CD4-positive, alpha-beta memory T cell (primary cell): ENCODE data around the gene GOSR1. TPM values are rescaled to one million over a fixed set of nuclear protein-coding genes. Genes with fewer than 3 reads are reported as not detected.
"Not testable (repeated sequence)": the region's sequence is repeated elsewhere in the genome, so short reads cannot be mapped to it uniquely, and the experiment has no call there.

Experiments used
- CTCF ChIA-PET: fragments of 350-600 bp; sonication (Branson Sonifier 250); formaldehyde crosslinking; loops from one replicate; lab custom pipeline; 2021; ENCODE audit warnings: inconsistent platforms; ENCODE audit not compliant: partially characterized antibody; lab: Charles Lee
- POLR2A ChIA-PET: fragments of 350-600 bp; sonication (Branson Sonifier 250); formaldehyde crosslinking; loops from one replicate; lab custom pipeline; 2021; ENCODE audit not compliant: partially characterized antibody; lab: Charles Lee
- DNase-seq, 5 donors: peaks; one replicate each; pipeline versions ENCODE4 v3.0.0 to v3.0.0-alpha.2; 2020 to 2022; ENCODE audit warnings: mixed read lengths in 1 of 5
- H3K27ac ChIP-seq: one replicate; pipeline ENCODE4 v1.7.0; 2013; ENCODE audit warnings: low read depth, low read length
- H3K27me3 ChIP-seq: 2 replicates; pipeline ENCODE4 v1.7.0; 2013; ENCODE audit warnings: mild to moderate bottlenecking, low read length, moderate library complexity; ENCODE audit not compliant: insufficient read depth
- H3K36me3 ChIP-seq: 2 replicates; pipeline ENCODE4 v1.7.0; 2013; ENCODE audit warnings: mild to moderate bottlenecking, low read length, moderate library complexity; ENCODE audit not compliant: insufficient read depth
- H3K4me1 ChIP-seq: 2 replicates; pipeline ENCODE4 v1.7.0; 2013; ENCODE audit warnings: mild to moderate bottlenecking, low read length, moderate library complexity; ENCODE audit not compliant: insufficient read depth
- H3K4me3 ChIP-seq, 2 donors: one replicate each; pipeline ENCODE4 v1.7.0; 2013; ENCODE audit warnings: low read length in 2 of 2, mild to moderate bottlenecking in 1 of 2
- H3K9me3 ChIP-seq, 2 donors: one replicate each; pipeline ENCODE4 v1.7.0; 2013; ENCODE audit warnings: low read length in 2 of 2, control low read depth in 1 of 2; ENCODE audit not compliant: control insufficient read depth in 1 of 2
- H3K27ac Mint-ChIP-seq, 7 donors: one replicate each; pipeline ENCODE4 v1.8.0; 2020 to 2021; ENCODE audit warnings: mixed read lengths in 7 of 7, mild to moderate bottlenecking in 6 of 7, inconsistent platforms in 3 of 7, moderate library complexity in 3 of 7
- H3K27me3 Mint-ChIP-seq, 2 donors: one replicate each; pipeline ENCODE4 v1.8.0; 2020 to 2021; ENCODE audit warnings: mixed read lengths in 2 of 2
- H3K36me3 Mint-ChIP-seq, 2 donors: one replicate each; pipeline ENCODE4 v1.8.0; 2020 to 2021; ENCODE audit warnings: mixed read lengths in 2 of 2, inconsistent platforms in 1 of 2, mild to moderate bottlenecking in 1 of 2
- H3K4me1 Mint-ChIP-seq, 4 donors: one replicate each; pipeline ENCODE4 v1.8.0; 2020 to 2021; ENCODE audit warnings: mixed read lengths in 4 of 4, mild to moderate bottlenecking in 1 of 4
- H3K4me3 Mint-ChIP-seq, 8 donors: one replicate each; pipeline ENCODE4 v1.8.0; 2020 to 2021; ENCODE audit warnings: mixed read lengths in 8 of 8, mild to moderate bottlenecking in 7 of 8, moderate library complexity in 6 of 8, inconsistent platforms in 3 of 8
- H3K9me3 Mint-ChIP-seq, 8 donors: one replicate each; pipeline ENCODE4 v1.8.0; 2020 to 2021; ENCODE audit warnings: mixed read lengths in 8 of 8, mild to moderate bottlenecking in 5 of 8, inconsistent platforms in 3 of 8, moderate library complexity in 1 of 8
- intact Hi-C: fragments of 100-400 bp; cut with micrococcal nuclease; formaldehyde crosslinking; loops from one replicate; pipeline ENCODE4 v1.15.1; 2023
- polyA plus RNA-seq, 2 donors: library from polyadenylated mRNA; unstranded; fragments of 300-500 nt; fragmentation: Illumina TruSeq; gene quantifications; one replicate each; pipeline ENCODE4 v1.2.3, GENCODE V29; 2021
- total RNA-seq, 2 experiments: library from RNA; stranded (reverse); gene quantifications; one replicate each; pipeline ENCODE4 v1.2.3, GENCODE V29; 2021

The GOSR1 gene
- total and polyA plus RNA-seq, 4 experiments from 2014 or later = 39.2 to 64.5 (median 59.5) TPM

DNA sequence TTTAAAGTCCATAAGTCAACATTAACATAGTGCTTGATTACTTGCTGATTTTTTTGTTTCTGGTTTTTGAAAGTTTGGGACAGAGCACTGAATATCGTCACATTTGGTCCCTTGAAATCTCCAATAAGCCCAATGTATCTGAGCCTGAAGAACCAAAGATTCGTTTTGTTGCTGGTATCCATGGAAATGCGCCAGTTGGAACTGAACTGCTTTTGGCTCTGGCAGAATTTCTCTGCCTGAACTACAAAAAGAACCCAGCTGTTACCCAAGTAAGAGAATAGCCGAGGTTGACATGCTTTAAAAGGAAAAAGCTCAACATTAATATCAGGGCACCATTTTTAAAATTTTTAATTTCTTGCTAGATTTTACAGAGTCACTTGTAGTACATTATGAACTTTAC, 27.7 kb upstream of the GOSR1 start:
- Histone ChIP-seq H3K27ac (no peak overlapping the region), H3K4me3 (no peak overlapping the region), H3K27me3 (no peaks in the 10 kb centered on the region), H3K36me3 (peaks cover 8% of the 10 kb centered on the region), H3K9me3 (no peaks in the 10 kb centered on the region), H3K4me1 (no peaks in the 10 kb centered on the region)
- intact Hi-C loops = no loop called here
- peaks cover 0 to 1% (median 0%) of the 10 kb centered on the region in 8 donors for H3K9me3 Mint-ChIP-seq
- H3K36me3 Mint-ChIP-seq = peaks cover 62 to 64% of the 10 kb centered on the region in 2 donors
- H3K4me1 Mint-ChIP-seq = peaks cover 2 to 15% (median 5%) of the 10 kb centered on the region in 4 donors
- no peak for DNase-seq
- CTCF ChIA-PET = no interaction called here
- POLR2A ChIA-PET = no interaction called here
- H3K27me3 Mint-ChIP-seq = no peaks in the 10 kb centered on the region
- H3K4me3 Mint-ChIP-seq = no peak overlapping the region
- no peak overlapping the region for H3K27ac Mint-ChIP-seq

DNA sequence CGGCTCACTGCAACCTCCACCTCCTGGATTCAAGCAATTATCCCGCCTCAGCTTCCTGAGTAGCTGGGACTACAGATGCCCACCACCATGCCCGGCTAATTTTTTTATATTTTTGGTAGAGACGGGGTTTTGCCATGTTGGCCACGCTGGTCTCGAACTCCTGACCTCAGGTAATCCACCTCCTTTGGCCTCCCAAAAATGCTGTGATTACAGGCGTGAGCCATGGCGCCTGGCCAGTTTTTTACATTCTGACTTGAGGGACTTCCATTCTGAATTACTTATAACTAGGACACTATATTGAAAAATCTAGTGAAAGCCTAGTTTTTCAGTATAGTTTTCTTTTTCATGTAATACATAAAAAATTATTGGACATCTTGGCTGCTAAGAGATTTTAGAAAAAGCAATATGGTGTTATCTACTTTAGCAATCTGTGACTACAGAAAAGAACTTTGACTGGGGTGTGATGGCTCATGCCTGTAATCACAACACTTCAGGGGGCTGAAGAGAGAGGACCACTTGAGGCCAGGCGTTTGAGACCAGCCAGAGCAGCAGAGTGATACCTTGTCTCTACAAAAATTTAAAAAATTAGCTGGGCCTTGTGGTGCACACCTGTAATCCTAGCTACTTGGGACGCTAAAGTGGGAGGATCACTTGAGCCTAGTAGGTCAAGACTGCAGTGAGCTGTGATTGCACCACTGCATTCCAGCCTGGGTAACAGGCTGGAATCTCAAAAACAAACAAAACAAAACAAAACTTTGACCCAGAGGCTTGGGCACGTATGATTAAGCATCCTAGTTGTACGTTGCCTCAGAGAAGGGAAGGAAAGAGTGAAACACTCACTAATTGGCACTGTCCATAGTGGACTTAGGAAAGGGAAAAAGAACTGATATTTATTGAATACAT, 26.8 kb upstream of the GOSR1 start:
- no peak for DNase-seq
- peaks cover 2 to 15% (median 5%) of the 10 kb centered on the region in 4 donors for H3K4me1 Mint-ChIP-seq
- ChIA-PET POLR2A (no interaction called here), CTCF (no interaction called here)
- H3K4me3 Mint-ChIP-seq = no peak overlapping the region
- H3K9me3 Mint-ChIP-seq = peaks cover 0 to 1% (median 0%) of the 10 kb centered on the region in 8 donors
- Histone ChIP-seq H3K9me3 (no peaks in the 10 kb centered on the region), H3K4me1 (no peaks in the 10 kb centered on the region), H3K36me3 (peaks cover 10% of the 10 kb centered on the region), H3K27ac (no peak overlapping the region), H3K27me3 (no peaks in the 10 kb centered on the region), H3K4me3 (no peak overlapping the region)
- intact Hi-C loops = no loop called here
- H3K27me3 Mint-ChIP-seq = no peaks in the 10 kb centered on the region
- H3K27ac Mint-ChIP-seq = peak overlapping the region in 1 of 7 donors; percentile 56
- peaks cover 62 to 63% of the 10 kb centered on the region in 2 donors for H3K36me3 Mint-ChIP-seq

DNA sequence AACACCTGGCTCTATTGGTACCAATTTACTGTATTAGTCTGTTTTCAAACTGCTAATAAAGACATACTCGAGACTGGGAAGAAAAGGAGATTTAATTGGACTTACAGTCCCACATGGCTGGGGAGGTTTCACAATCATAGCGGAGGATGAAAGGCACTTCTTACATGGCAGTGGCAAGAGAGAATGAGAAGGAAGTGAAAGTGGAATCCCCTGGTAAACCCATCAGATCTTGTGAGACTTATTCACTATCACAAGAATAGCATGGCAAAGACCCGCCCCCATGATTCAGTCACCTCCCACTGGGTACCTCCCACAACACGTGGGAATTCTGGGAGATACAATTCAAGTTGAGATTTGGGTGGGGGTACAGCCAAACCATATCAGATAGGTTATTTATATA, 22.6 kb upstream of the GOSR1 start:
- H3K27ac ChIP-seq = no peak overlapping the region
- Mint-ChIP-seq H3K36me3 (peaks cover 54 to 68% of the 10 kb centered on the region in 2 donors), H3K4me3 (no peak overlapping the region), H3K27me3 (no peaks in the 10 kb centered on the region), H3K4me1 (peaks cover 0 to 1% (median 0%) of the 10 kb centered on the region in 4 donors), H3K27ac (peak overlapping the region in 1 of 7 donors; percentile 18), H3K9me3 (no peaks in the 10 kb centered on the region)
- H3K9me3 ChIP-seq = no peaks in the 10 kb centered on the region
- no peaks in the 10 kb centered on the region for H3K4me1 ChIP-seq
- H3K4me3 ChIP-seq = no peak overlapping the region
- ChIA-PET POLR2A (no interaction called here), CTCF (no interaction called here)
- peaks cover 20% of the 10 kb centered on the region for H3K36me3 ChIP-seq
- H3K27me3 ChIP-seq = no peaks in the 10 kb centered on the region
- no peak for DNase-seq
- intact Hi-C loops = no loop called here

DNA sequence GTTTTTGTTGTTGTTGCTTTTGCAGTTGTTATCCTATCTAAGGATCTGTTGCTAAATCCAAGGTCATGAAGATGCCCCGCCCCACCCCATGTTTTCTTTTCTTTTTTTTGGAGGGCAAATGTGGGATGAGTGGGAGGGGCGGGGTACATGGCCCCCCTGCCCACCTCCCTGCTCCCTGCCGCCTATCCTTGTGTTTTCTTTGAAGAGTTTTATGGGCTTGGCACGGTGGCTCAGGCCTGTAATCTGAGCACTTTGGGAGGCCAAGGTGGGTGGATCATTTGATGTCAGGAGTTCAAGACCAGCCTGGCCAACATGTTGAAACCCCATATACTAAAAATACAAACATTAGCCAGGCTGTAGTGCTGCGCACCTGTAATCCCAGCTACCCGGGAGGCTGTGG, 18.8 kb upstream of the GOSR1 start:
- H3K36me3 Mint-ChIP-seq = peaks cover 44 to 66% of the 10 kb centered on the region in 2 donors

DNA sequence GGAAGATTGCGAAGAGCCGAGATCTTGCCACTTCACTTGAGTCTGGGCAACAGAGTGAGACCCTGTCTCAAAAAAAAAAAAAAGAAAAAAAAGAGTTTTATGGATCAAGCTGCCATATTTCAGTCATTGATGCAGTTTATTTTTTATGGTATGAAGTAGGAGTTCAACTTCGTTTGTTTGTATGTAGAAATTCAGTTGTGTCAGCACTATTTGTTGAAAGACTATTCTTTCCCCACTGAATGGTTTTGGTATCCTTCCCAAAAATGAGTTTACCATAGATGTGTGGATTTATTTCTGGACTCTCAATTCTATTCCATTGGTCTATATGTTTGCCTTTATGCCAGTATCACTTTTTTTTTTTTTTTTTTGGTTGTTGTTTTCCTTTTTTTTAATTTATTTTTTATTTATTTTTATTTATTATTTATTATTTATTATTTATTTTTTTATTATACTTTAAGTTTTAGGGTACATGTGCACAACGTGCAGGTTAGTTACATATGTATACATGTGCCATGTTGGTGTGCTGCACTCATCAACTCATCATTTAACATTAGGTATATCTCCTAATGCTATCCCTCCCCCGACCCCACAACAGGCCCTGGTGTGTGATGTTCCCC, 18.3 kb upstream of the GOSR1 start:
- peaks cover 37% of the 10 kb centered on the region for H3K36me3 ChIP-seq
- H3K4me1 ChIP-seq, H3K4me3 ChIP-seq, H3K9me3 ChIP-seq, H3K27me3 Mint-ChIP-seq, H3K27me3 ChIP-seq, POLR2A ChIA-PET, H3K27ac ChIP-seq, H3K9me3 Mint-ChIP-seq, CTCF ChIA-PET, H3K4me3 Mint-ChIP-seq, intact Hi-C loops, H3K4me1 Mint-ChIP-seq, DNase-seq: not testable (repeated sequence)
- peaks cover 45 to 66% of the 10 kb centered on the region in 2 donors for H3K36me3 Mint-ChIP-seq
- H3K27ac Mint-ChIP-seq = peak overlapping the region in 3 of 7 donors; percentile 58 to 75 (median 69)

More for the DNA sequence above, 18.8 kb upstream of the GOSR1 start:
- no peak for DNase-seq
- Mint-ChIP-seq H3K4me3 (no peak overlapping the region), H3K27me3 (no peaks in the 10 kb centered on the region), H3K4me1 (peaks cover 0 to 1% (median 0%) of the 10 kb centered on the region in 4 donors), H3K9me3 (no peaks in the 10 kb centered on the region), H3K27ac (peak overlapping the region in 1 of 7 donors; percentile 29)
- POLR2A ChIA-PET = no interaction called here
- Histone ChIP-seq H3K36me3 (peaks cover 32% of the 10 kb centered on the region), H3K9me3 (no peaks in the 10 kb centered on the region), H3K4me1 (no peaks in the 10 kb centered on the region), H3K4me3 (no peak overlapping the region), H3K27me3 (no peaks in the 10 kb centered on the region), H3K27ac (no peak overlapping the region)
- CTCF ChIA-PET = no interaction called here
- intact Hi-C loops = no loop called here

DNA sequence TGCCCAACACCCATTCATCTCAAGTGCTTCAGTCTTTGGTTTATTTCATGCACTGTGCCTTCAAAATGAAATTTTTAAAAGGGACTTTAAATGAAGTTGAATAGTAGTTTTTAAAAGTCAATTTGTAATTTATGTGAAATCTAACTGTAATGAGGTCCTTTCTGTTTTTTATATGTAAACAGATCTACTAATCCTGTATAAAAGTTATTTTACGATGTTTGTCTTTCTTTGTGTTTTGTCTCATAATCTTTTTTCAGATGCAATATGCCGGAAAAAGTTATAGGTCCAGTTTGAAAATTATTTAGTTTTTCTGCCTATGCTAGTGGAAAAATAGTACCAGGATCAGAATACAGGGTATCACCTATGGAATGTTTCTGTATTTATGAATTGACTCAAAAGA, 8.7 kb upstream of the GOSR1 start:
- POLR2A ChIA-PET = interaction anchor here (2.9 kb wide), 1 partner anchor 9 kb away, joined by 10 read pairs; the partner anchor contains the start of gene GOSR1
- intact Hi-C loops = no loop called here

DNA sequence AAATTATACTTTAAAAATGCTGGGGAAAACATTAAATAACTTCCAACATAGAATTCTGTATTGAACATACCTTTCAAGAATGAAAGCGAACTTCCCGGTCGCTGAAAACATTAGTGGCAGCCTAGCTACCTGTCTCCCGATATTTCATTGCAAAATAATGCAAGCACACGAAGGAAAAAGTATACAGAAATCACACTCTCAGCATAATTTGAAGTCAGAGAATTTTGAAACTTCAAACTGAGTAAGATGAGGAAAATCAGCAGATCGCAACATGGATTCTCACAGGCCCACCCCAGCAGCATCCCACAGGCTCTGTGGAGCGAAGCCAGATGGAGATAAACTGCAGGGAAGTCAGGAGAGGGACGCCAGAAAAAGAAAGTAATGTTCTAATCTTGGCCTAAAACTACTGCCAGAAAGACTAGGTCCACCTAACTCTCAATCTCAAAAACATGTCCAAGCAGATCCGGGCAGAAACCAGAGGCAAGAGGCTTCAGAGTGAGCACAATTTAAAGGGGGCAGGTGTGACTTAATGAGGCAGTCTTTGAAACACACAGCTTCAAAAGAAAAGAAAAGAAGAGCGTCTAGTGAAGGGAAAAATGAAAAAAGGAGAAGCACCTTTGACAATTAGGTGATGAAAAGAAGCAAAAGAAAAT, 4.8 kb upstream of the GOSR1 start:
- Mint-ChIP-seq H3K27me3 (peaks cover 0 to 2% of the 10 kb centered on the region in 2 donors), H3K36me3 (peaks cover under 1 to 7% of the 10 kb centered on the region in 2 donors), H3K4me1 (peaks cover 10 to 18% (median 17%) of the 10 kb centered on the region in 4 donors), H3K9me3 (no peaks in the 10 kb centered on the region), H3K27ac (no peak overlapping the region), H3K4me3 (no peak overlapping the region)
- ChIA-PET CTCF (no interaction called here), POLR2A (no interaction called here)
- Histone ChIP-seq H3K4me1 (peaks cover 6% of the 10 kb centered on the region), H3K27ac (no peak overlapping the region), H3K27me3 (peaks cover 4% of the 10 kb centered on the region), H3K9me3 (no peaks in the 10 kb centered on the region), H3K36me3 (no peaks in the 10 kb centered on the region), H3K4me3 (no peak overlapping the region)
- intact Hi-C loops = loop anchor here (10.0 kb wide), 1 partner anchor 742 kb away; no protein-coding TSS in a partner anchor
- no peak for DNase-seq

More for the DNA sequence above, 8.7 kb upstream of the GOSR1 start:
- Histone ChIP-seq H3K4me3 (no peak overlapping the region), H3K27ac (no peak overlapping the region), H3K27me3 (peaks cover 3% of the 10 kb centered on the region), H3K36me3 (peaks cover 22% of the 10 kb centered on the region), H3K9me3 (no peaks in the 10 kb centered on the region), H3K4me1 (no peaks in the 10 kb centered on the region)
- no peaks in the 10 kb centered on the region for H3K9me3 Mint-ChIP-seq
- DNase-seq = no peak
- H3K27me3 Mint-ChIP-seq = peaks cover 0 to 2% of the 10 kb centered on the region in 2 donors
- peaks cover 11 to 19% of the 10 kb centered on the region in 2 donors for H3K36me3 Mint-ChIP-seq
- H3K27ac Mint-ChIP-seq = no peak overlapping the region
- CTCF ChIA-PET = interaction anchor here (3.2 kb wide), 1 partner anchor 8 kb away, joined by 28 read pairs; the partner anchor contains the start of gene GOSR1
- no peaks in the 10 kb centered on the region for H3K4me1 Mint-ChIP-seq
- H3K4me3 Mint-ChIP-seq = no peak overlapping the region
